AG09309 (cell line): ENCODE measurements around the gene DTD2.

Source experiments
- DNase-seq: peaks from one replicate; pipeline ENCODE4 v3.0.0-alpha.2; 2010; ENCODE audit warnings: low read depth
- H3K4me3 ChIP-seq: 2 replicates; pipeline ENCODE4 v1.5.1; 2011; ENCODE audit warnings: mild to moderate bottlenecking, low read depth, low read length, moderate library complexity; ENCODE audit not compliant: control insufficient read depth
- TF ChIP-seq, protein P1 (sequence below): IDR thresholded peaks from 2 replicates; pipeline ENCODE4 v1.5.1; 2011; ENCODE audit warnings: mild to moderate bottlenecking, low read depth, low read length, inconsistent platforms; ENCODE audit not compliant: insufficient read depth, control insufficient read depth; ENCODE audit errors: missing control alignments

The DTD2 gene

DNA sequence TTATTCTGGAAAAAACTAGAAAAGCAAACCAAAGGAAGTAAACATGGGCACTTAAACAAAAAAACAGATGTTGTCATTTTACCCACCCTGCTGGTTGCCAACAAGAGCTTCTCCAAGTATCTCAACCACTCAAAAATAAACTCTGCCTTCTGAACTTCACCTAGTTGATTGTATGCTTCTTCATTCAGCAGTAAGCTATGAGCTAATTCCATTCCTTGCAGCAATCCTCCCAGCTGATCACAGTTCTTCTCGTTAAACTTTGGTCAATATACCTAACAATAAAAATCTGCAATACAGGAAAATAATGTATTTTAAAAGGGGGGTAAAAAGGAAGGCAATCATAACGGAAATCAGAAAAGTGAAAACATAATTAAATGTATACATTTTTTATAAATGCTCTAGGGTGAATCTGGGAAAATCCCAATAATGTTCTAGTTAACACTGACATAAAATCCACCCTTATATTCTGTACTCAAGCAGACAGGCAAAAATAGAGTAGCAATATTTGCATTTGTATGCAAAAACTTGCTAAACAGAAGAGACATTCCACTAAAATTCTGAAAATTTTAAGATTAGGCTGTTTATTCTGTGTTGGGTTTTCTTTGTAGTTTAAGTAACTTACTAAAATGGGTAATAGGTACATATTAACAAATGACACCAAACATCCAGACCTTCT is 54.4 kb downstream of the DTD2 start:
- TF ChIP-seq, protein P1, sequence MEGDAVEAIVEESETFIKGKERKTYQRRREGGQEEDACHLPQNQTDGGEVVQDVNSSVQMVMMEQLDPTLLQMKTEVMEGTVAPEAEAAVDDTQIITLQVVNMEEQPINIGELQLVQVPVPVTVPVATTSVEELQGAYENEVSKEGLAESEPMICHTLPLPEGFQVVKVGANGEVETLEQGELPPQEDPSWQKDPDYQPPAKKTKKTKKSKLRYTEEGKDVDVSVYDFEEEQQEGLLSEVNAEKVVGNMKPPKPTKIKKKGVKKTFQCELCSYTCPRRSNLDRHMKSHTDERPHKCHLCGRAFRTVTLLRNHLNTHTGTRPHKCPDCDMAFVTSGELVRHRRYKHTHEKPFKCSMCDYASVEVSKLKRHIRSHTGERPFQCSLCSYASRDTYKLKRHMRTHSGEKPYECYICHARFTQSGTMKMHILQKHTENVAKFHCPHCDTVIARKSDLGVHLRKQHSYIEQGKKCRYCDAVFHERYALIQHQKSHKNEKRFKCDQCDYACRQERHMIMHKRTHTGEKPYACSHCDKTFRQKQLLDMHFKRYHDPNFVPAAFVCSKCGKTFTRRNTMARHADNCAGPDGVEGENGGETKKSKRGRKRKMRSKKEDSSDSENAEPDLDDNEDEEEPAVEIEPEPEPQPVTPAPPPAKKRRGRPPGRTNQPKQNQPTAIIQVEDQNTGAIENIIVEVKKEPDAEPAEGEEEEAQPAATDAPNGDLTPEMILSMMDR, result no peak
- no peak for DNase-seq
- no peak overlapping the region for H3K4me3 ChIP-seq

- no peak for DNase-seq
- TF ChIP-seq, protein P1, result no peak
- no peak overlapping the region for H3K4me3 ChIP-seq
These were observed 55.9 kb downstream of the DTD2 start for GRCh38 chr14:31401369-31401932.

DNA sequence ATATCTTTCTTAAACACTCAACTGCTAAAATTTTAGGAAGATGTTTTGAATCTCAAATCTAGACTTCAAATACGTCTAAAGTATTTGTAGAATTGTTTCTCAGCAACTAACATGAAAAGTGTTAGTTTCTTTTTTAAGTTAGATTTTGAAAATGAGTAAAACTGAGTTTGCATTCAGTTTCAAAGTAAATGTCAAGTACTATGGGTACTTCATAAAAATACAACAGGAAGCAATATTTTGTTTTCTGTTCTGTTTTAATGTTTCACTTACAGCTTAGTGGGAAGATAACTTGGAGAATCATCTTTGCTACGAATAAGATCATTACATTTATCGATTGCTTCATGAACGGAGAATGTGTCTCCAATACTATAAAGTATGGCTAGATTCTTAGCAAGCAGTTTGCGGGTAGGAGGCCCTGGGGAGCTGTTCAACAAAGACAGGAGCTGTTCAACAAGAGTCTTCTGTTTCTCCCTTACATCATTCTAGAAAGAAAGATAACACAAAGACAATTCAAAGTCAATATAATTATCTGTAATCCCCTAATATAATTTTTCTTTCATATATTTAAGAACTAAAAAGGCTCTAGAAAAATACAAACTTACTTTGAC is 57.2 kb downstream of the DTD2 start:
- TF ChIP-seq, protein P1, result no peak
- H3K4me3 ChIP-seq, result no peak overlapping the region
- DNase-seq, result no peak
